ENCODE results near the gene BCAR1. TPM values are rescaled to one million over a fixed set of nuclear protein-coding genes. Genes with fewer than 3 reads are reported as not detected.
"Not testable (repeated sequence)": the region's sequence is repeated elsewhere in the genome, so short reads cannot be mapped to it uniquely, and the experiment has no call there.

Gene BCAR1
- total RNA-seq, 1 donor: 33.4 TPM

DNA sequence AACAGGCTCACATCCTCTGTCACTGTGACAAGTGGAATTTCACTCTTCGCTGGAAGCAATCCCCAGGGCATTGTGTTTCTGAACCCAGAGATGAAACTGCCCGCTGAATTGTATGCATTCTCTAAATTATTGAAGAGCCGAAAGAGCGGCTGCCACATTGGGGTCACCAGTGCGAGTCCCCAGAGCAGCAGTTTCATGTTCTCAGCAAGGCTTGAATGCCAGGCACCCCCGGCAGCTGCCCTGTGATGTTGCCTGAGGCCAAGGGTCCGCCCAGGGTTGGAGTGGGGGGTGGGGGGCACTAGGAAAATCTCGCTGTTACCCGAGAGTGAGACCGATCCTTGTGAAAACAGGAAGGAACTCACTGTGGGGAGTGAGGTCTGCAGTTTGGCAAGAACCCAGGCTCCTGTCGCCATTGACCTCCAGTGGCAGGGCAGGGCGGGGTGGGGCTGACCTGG, 20.7 kb upstream of the BCAR1 start:
- DNase-seq (ENCODE audit: low read depth): no peak
- TF ChIP-seq, protein P1, sequence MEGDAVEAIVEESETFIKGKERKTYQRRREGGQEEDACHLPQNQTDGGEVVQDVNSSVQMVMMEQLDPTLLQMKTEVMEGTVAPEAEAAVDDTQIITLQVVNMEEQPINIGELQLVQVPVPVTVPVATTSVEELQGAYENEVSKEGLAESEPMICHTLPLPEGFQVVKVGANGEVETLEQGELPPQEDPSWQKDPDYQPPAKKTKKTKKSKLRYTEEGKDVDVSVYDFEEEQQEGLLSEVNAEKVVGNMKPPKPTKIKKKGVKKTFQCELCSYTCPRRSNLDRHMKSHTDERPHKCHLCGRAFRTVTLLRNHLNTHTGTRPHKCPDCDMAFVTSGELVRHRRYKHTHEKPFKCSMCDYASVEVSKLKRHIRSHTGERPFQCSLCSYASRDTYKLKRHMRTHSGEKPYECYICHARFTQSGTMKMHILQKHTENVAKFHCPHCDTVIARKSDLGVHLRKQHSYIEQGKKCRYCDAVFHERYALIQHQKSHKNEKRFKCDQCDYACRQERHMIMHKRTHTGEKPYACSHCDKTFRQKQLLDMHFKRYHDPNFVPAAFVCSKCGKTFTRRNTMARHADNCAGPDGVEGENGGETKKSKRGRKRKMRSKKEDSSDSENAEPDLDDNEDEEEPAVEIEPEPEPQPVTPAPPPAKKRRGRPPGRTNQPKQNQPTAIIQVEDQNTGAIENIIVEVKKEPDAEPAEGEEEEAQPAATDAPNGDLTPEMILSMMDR (IDR thresholded peaks at IDR 0.05; ENCODE audit: insufficient read depth, low read length): no peak
- H3K4me3 ChIP-seq (ENCODE audit: low read depth, low read length): no peak overlapping the region

DNA sequence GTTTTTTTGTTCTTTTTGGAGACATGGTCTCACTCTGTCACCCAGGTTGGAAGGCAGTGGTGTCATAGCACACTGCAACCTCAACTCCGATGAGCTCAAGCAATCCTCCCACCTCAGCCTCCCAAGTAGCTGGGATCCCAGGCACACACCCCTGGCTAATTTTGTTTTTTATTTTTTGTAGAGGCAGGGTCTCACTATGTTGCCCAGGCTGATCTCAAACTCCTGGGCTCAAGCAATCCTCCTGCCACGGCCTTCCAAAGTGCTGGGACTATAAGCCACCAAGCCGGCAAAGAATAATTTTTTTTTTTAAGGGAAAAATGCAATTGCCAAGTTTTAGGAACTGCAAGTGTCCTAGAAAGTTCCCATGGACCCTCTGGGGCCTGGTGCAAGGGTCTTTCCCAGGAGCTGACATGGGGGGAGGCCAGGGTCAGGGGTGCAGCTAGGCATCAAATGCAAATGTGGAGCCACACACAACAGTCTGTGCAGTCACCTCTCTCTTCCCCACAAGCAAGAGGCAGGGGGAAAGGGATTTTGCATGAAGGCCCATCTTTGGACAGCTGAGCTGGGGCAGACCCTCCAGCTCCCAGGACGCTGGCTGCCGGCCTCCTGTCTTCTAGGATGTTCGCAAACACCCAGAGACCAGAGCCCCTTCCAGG, 20.1 kb upstream of the BCAR1 start:
- TF ChIP-seq, protein P1 (IDR thresholded peaks at IDR 0.05; ENCODE audit: insufficient read depth, low read length): no peak
- no peak for DNase-seq (ENCODE audit: low read depth)

DNA sequence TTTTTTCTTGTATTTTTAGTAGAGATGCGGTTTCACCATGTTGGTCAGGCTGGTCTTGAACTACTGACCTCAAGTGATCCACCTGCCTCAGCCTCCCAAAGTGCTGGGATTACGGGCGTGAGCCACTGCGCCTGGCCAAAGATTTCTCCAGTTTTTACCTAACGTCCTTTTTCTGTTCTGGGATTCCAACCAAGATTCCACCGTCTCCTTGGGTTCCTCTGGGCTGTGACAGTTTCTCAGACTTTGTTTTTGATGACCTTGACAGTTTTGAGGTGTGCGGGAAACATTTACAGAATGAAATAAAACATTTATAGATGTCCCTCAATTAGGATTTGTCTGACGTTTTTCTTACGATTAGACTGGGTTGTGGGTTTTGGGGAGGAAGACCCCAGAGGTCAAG, 17.9 kb upstream of the BCAR1 start:
- not testable (repeated sequence) for DNase-seq (ENCODE audit: low read depth); H3K4me3 ChIP-seq (ENCODE audit: low read depth, low read length)

More for the DNA sequence above, 20.1 kb upstream of the BCAR1 start:
- H3K4me3 ChIP-seq (ENCODE audit: low read depth, low read length): no peak overlapping the region

DNA sequence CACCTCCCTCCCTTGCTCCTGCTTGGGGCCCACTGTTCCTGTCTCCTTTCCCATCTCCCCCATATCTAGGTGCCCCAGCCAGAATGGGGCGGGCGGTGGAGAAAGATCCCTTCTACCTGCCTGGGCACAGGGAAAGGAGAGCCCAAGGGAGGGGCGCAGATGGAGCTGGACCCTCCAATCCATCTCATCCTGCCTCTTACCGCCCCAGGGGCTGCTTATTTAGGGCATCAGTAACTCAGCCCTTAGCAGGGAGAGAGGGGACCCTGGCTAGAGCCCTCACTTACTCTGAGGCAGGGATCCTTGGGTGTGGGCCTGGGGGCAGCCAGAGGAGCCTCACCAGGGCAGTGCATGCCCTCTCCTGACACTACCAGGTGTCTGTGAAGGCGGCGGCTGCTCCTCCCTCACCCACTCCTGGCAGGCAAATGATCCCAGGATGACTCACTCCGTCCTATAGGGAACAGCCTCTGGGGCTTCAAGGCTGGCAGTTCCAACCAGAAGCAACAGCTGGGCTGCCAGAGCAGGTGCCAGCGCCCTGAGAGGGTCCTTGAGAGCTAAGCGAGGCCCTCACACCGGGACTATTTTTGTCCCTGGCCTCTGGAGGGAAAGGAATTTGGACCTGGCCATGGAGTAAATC, 16.3 kb upstream of the BCAR1 start:
- H3K4me3 ChIP-seq (ENCODE audit: low read depth, low read length): no peak overlapping the region
- peak; percentile 28 for DNase-seq (ENCODE audit: low read depth)
- TF ChIP-seq, protein P1 (IDR thresholded peaks at IDR 0.05; ENCODE audit: insufficient read depth, low read length): no peak

DNA sequence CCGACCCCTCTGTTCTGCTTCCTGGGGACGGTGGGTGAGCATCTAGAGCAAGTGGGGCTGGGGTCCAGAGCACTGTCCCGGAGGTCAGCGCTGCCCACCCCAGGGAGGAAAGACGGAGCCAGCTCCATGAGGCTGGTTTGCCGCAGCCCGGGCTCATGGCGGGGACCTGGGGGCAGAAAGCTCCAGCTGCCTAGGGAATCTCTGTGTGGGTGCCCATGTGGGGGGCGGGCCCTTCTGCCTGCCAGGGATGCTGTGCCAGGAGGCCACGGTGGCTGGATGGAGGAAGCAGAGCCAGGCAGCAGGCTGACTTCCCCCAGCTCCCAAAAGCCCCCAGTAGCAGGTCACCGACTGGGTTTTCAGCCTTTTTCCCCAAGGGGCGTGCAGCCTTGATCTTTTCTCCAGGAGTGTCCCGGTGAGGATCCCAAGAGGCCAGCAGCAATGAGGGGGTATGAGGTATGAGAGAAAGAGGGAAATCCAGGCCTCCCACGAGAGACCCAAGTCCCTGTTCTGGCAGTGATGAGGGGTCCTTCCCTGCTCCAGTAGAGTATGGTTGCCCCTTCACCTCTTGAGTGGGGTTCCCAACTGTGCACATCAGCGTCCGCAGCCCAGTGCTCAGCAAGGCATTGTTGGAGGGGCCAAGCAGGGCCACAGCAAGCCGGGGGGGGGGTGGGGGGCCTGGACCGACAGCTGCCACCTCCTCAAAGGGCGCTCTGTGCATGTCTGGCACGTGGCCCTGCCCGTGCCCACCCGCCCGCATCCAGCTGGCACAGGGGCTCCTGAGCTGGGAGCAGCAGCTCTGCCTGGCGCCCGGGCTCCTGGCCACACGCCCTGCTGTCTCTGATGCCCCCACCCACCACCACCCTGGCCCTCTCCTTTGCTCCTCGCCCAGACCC, 15.6 kb upstream of the BCAR1 start:
- H3K4me3 ChIP-seq (ENCODE audit: low read depth, low read length): peak overlapping the region; percentile 84
- no peak for DNase-seq (ENCODE audit: low read depth)

DNA sequence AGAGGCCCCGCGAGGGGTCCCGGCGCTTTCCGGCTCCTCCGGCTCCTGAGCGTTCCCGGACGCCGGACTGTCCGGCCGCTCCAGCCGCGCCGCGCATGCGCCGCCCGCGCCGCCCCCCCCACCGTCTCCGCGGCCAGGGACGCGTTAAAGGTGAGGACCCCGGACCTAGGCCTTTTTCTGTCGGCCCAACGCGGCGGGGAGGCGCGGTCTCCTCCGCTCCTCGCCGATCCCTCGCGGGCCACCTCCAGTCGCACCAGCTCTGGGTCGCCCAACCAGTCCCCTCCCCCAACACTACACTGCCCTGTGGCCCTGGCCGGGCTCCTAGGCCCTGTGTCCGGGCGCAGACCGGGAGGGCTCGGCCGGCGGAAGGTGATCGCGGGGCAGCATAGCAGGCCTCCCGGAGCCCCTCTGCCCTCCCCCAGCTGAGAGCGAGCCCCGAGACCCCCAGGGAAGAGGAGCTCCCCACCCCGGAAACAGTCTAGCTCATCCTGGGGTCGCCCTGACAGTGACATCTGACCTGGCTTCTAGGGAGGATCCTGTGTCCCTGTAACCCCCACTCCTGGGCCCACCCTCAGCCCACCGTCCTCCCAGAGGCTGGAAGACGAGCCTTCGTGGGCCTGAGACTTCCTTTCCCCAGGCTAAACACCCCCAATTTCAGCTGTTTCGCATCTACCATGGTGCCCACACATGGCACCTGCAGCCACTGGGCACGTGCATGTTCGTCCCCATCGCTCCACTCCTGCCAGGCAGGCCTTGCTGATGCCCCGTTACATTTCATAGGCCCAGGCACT, 14.7 kb upstream of the BCAR1 start:
- H3K4me3 ChIP-seq (ENCODE audit: low read depth, low read length): peak overlapping the region; percentile 84
- DNase-seq (ENCODE audit: low read depth): peak; percentile 57
- TF ChIP-seq, protein P1 (IDR thresholded peaks at IDR 0.05; ENCODE audit: insufficient read depth, low read length): no peak

More for the DNA sequence above, 15.6 kb upstream of the BCAR1 start:
- TF ChIP-seq, protein P1 (IDR thresholded peaks at IDR 0.05; ENCODE audit: insufficient read depth, low read length): no peak

Data from fibroblast of the aortic adventitia (primary cell).